A549 (cell line): ENCODE data around the gene PEX14. TPM values are rescaled to one million over a fixed set of nuclear protein-coding genes. Genes with fewer than 3 reads are reported as not detected.

Experiments
- ATAC-seq, 2 experiments: fragments of 200-7000 bp in 1 of 2; fragments of >200 bp in 1 of 2; cut with Nextera tagmentation in 1 of 2; cut with Tn5 transposase in 1 of 2; 3 replicates each; pipeline versions ENCODE4 v1.8.0 to v1.9.1; 2018 to 2020; ENCODE audit warnings: mild to moderate bottlenecking in 1 of 2, moderate library complexity in 1 of 2
- CTCF ChIA-PET: fragments of 300-600 bp; sonication (Branson Sonifier 250); formaldehyde crosslinking; extraction: SDS; loops from one replicate; lab custom pipeline; 2021; ENCODE audit warnings: antibody characterized with exemption, inconsistent platforms; lab: Yijun Ruan, JAX
- POLR2A ChIA-PET: fragments of 350-600 bp; formaldehyde crosslinking; extraction: SDS; loops from one replicate; lab custom pipeline; 2021; ENCODE audit warnings: antibody characterized with exemption, inconsistent platforms; lab: Yijun Ruan, JAX
- DNase-seq, 2 experiments: peaks; one replicate each; pipeline versions ENCODE4 v3.0.0 to v3.0.0-alpha.2; 2011 to 2016; ENCODE audit warnings: low read depth in 1 of 2, low spot score in 1 of 2
- FAIRE-seq: peaks from 2 replicates; lab custom pipeline; 2011; peaks lifted over from hg19 to GRCh38; lab: Jason Lieb, UNC
- H3K27ac ChIP-seq, 2 experiments: fragments of >200 bp; sonication (Bioruptor Twin); formaldehyde crosslinking; 3 replicates each; pipeline ENCODE4 v1.5.1; 2016 to 2017
- H3K4me1 ChIP-seq: fragments of >200 bp; sonication (Bioruptor Twin); formaldehyde crosslinking; 3 replicates; pipeline ENCODE4 v1.6.1; 2016
- H3K4me2 ChIP-seq: fragments of >200 bp; sonication (Bioruptor Twin); formaldehyde crosslinking; 3 replicates; pipeline ENCODE4 v1.6.1; 2016
- H3K4me3 ChIP-seq: fragments of >200 bp; sonication (Bioruptor Twin); formaldehyde crosslinking; 3 replicates; pipeline ENCODE4 v1.5.1; 2016
- H3K9me3 ChIP-seq: fragments of >200 bp; sonication (Bioruptor Twin); formaldehyde crosslinking; 3 replicates; pipeline ENCODE4 v1.6.1; 2016
- BHLHE40 ChIP-seq: IDR thresholded peaks from 2 replicates; pipeline ENCODE4 v1.6.1; 2012; ENCODE audit warnings: low read depth, low read length, inconsistent platforms
- CBX8 ChIP-seq: fragments of 200-600 bp; sonication (generic); IDR thresholded peaks from 2 replicates; pipeline ENCODE4 v1.6.1; 2016
- CEBPB ChIP-seq, 2 experiments: fragments of >200 bp in 1 of 2; sonication (Bioruptor Twin) in 1 of 2; formaldehyde crosslinking in 1 of 2; IDR thresholded peaks; 2 replicates each; pipeline ENCODE4 v1.6.1; 2012 to 2016
- CHD4 ChIP-seq: fragments of 200-600 bp; sonication (generic); IDR thresholded peaks from 2 replicates; pipeline ENCODE4 v1.6.1; 2016; ENCODE audit warnings: antibody characterized with exemption, mild to moderate bottlenecking, borderline replicate concordance
- FOSB ChIP-seq: fragments of 250-450 bp; sonication (Bioruptor Pico); IDR thresholded peaks from 2 replicates; pipeline ENCODE4 v1.5.0; 2020; ENCODE audit warnings: mild to moderate bottlenecking, moderate library complexity
- FOSL2 ChIP-seq, 2 experiments: fragments of 450-650 bp in 1 of 2; fragments of >200 bp in 1 of 2; sonication (Bioruptor Twin) in 1 of 2; formaldehyde crosslinking; IDR thresholded peaks; 2 replicates each; pipeline versions ENCODE4 v1.5.0 to v1.6.1; 2016 to 2020; ENCODE audit warnings: mild to moderate bottlenecking in 1 of 2, moderate library complexity in 1 of 2
- FOXS1 ChIP-seq: fragments of 250-450 bp; sonication (Bioruptor Pico); IDR thresholded peaks from 2 replicates; pipeline ENCODE4 v1.5.0; 2020; ENCODE audit warnings: mild to moderate bottlenecking, moderate library complexity
- HOXA7 ChIP-seq: fragments of 250-450 bp; sonication (Bioruptor Pico); IDR thresholded peaks from 2 replicates; pipeline ENCODE4 v1.5.0; 2020; ENCODE audit warnings: mild to moderate bottlenecking, moderate library complexity
- KDM5A ChIP-seq: fragments of 200-600 bp; sonication (generic); IDR thresholded peaks from 2 replicates; pipeline ENCODE4 v1.6.1; 2016; ENCODE audit warnings: antibody characterized with exemption, mild to moderate bottlenecking
- MAZ ChIP-seq: fragments of 150-350 bp; IDR thresholded peaks from 2 replicates; pipeline ENCODE4 v1.6.1; 2014; ENCODE audit warnings: antibody characterized with exemption, low read depth, low read length, borderline replicate concordance
- POLR2A ChIP-seq: IDR thresholded peaks from 2 replicates; pipeline ENCODE4 v1.6.1; 2012; ENCODE audit warnings: mild to moderate bottlenecking, low read length
- RNF2 ChIP-seq: fragments of 200-600 bp; sonication (generic); IDR thresholded peaks from 2 replicates; pipeline ENCODE4 v1.6.1; 2016; ENCODE audit warnings: low read depth, mild to moderate bottlenecking, antibody characterized with exemption, moderate library complexity, borderline replicate concordance
- WGBS: methylation state at CpG from one replicate; pipeline ENCODE4 v1.1.6; 2017; ENCODE audit errors: missing lambda C conversion rate; 5-methylcytosine and 5-hydroxymethylcytosine counted together
- polyA plus RNA-seq, 4 experiments: library from polyadenylated mRNA; depleted of rRNA in 3 of 4; stranded (reverse); fragments of >200 nt; fragmentation: RNase III in 1 of 4; extraction: RNeasy Plus Mini Kit Qiagen cat#74134 plus additional on column Dnase treatment in 1 of 4; gene quantifications; 2 replicates in 3 of 4; 3 replicates in 1 of 4; pipeline ENCODE4 v1.2.3, GENCODE V29; 2011 to 2017
- TF ChIP-seq, protein P1 (sequence below): IDR thresholded peaks from 2 replicates; pipeline ENCODE4 v1.6.1; 2012
- TF ChIP-seq, protein P2 (sequence below): fragments of >200 bp; sonication (Bioruptor Twin); formaldehyde crosslinking; IDR thresholded peaks from 2 replicates; pipeline ENCODE4 v1.6.1; 2016
- TF ChIP-seq, protein P3 (sequence below): fragments of >200 bp; sonication (Bioruptor Twin); formaldehyde crosslinking; IDR thresholded peaks from 3 replicates; pipeline ENCODE4 v1.5.1; 2016
- TF ChIP-seq, protein P4 (sequence below): IDR thresholded peaks from 2 replicates; pipeline ENCODE4 v1.6.1; 2012
- TF ChIP-seq, protein P5 (sequence below): fragments of 250-450 bp; sonication (Bioruptor Pico); IDR thresholded peaks from 2 replicates; pipeline ENCODE4 v1.5.0; 2020; ENCODE audit warnings: low read depth, mild to moderate bottlenecking, moderate library complexity
- TF ChIP-seq, protein P6 (sequence below): fragments of >200 bp; sonication (Bioruptor Twin); formaldehyde crosslinking; IDR thresholded peaks from 3 replicates; pipeline ENCODE4 v1.6.1; 2016
- TF ChIP-seq, protein P7 (sequence below): fragments of 150-350 bp; IDR thresholded peaks from 2 replicates; pipeline ENCODE4 v1.6.1; 2014; ENCODE audit warnings: low read depth, mild to moderate bottlenecking, low read length
- TF ChIP-seq, protein P8 (sequence below): IDR thresholded peaks from 2 replicates; pipeline ENCODE4 v1.6.1; 2012; ENCODE audit warnings: low read depth, borderline replicate concordance
- TF ChIP-seq, protein P9 (sequence below): fragments of 200-600 bp; sonication (generic); IDR thresholded peaks from 2 replicates; pipeline ENCODE4 v1.6.1; 2016; ENCODE audit warnings: antibody characterized with exemption, mild to moderate bottlenecking, moderate library complexity

Gene PEX14
- polyA plus RNA-seq, 2 of the 4 experiments (the other 2 are of a cell fraction): 7.7 to 15.0 TPM

DNA sequence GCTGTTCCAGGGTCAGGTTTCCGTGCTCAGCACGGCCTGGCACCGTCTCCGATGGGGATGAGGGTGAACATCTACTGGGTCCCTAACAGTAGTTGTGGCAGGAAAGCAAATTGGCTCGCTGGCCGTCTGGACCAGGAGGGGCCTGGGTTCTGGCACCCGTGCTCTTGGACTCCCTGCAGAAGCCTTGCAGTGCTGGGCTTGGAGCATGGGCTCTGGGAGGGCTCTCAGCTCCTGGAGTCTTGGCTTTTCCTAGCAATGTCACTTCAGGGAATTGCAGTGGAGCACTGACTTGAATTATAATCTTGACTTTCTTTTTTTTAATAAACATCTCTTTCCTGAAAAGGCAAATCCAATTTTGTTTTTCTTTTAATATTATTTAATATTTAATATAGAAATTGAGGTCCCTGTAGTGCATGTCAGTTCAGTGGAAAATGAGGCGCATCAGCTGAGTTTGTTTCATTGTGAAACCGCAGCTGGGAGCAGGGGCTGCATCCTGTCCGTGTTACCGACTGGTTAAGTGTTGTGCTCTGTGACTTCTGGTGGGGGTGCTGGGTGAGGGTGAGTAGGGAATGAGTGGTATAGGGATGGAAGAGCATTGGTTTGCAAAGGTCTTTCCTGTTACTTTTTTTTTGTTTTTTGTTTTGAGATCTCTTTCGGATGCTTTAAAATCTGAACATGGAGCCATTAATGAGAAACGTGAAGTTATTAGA lies 64.1 kb downstream of the PEX14 start:
- TF ChIP-seq, protein P1, sequence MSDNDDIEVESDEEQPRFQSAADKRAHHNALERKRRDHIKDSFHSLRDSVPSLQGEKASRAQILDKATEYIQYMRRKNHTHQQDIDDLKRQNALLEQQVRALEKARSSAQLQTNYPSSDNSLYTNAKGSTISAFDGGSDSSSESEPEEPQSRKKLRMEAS: no peak
- TF ChIP-seq, all 56 proteins: peak for 0
- no peak overlapping the region for H3K4me3 ChIP-seq
- H3K4me2 ChIP-seq: no peak overlapping the region
- WGBS: 90% methylated on average over 13 of the region's 13 CpGs
- H3K27ac ChIP-seq: no peak overlapping the region
- no peak for DNase-seq
- ChIA-PET POLR2A (no interaction called here), CTCF (interaction anchor here (0.7 kb wide), 1 partner anchor 13 kb away, joined by 3 read pairs; no protein-coding TSS in a partner anchor)
- no peaks in the 10 kb centered on the region for H3K4me1 ChIP-seq
- FAIRE-seq: no peak
- H3K9me3 ChIP-seq: no peaks in the 10 kb centered on the region
- no peak for ATAC-seq

DNA sequence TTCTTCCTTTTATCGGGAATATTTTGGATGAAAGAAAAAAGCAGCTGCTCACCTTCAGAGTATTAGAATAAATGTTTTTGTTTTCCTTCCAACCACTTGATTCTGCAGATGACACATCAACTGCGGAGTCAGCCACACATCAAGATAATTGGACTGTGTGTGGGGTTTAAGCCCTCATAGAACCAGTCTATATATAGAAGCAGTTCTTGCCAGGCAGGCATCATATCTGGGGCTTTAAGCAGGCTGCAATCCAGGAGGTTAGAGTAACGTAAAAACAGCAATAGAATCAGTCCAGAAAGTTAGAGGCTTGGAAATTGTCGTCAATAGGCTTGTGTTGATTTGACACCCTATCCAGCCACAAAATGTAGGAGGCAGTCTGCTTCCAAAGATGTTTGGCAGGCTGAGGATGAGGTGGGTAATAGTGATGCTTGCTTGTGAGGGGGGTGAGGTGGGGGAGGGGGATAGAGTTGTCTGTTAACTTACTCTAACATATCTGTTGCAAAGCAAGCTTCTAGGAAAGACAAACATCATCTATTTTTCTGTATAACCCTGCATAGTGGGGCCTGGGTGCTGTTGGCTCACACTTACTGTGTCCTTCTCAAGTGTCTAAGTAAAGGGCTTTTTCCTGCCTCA lies 64.8 kb downstream of the PEX14 start:
- H3K27ac ChIP-seq: no peak overlapping the region
- DNase-seq (no peak), FAIRE-seq (no peak), ATAC-seq (no peak)
- 91% methylated on average over 4 of the region's 4 CpGs for WGBS
- TF ChIP-seq FOXS1 (CRISPR knock-in tag) (no peak), FOSL2 (IDR thresholded peaks at IDR 0.05) (no peak), FOSL2 (CRISPR knock-in tag; IDR thresholded peaks at IDR 0.05) (no peak), BHLHE40 (no peak), CEBPB (IDR thresholded peaks at IDR 0.05) (no peak), KDM5A (no peak), MAZ (no peak), CBX8 (no peak), CHD4 (no peak), HOXA7 (CRISPR knock-in tag) (no peak), POLR2A (no peak), FOSB (no peak), RNF2 (no peak)
- TF ChIP-seq, protein P2, sequence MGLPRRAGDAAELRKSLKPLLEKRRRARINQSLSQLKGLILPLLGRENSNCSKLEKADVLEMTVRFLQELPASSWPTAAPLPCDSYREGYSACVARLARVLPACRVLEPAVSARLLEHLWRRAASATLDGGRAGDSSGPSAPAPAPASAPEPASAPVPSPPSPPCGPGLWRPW: no peak
- TF ChIP-seq, protein P3, sequence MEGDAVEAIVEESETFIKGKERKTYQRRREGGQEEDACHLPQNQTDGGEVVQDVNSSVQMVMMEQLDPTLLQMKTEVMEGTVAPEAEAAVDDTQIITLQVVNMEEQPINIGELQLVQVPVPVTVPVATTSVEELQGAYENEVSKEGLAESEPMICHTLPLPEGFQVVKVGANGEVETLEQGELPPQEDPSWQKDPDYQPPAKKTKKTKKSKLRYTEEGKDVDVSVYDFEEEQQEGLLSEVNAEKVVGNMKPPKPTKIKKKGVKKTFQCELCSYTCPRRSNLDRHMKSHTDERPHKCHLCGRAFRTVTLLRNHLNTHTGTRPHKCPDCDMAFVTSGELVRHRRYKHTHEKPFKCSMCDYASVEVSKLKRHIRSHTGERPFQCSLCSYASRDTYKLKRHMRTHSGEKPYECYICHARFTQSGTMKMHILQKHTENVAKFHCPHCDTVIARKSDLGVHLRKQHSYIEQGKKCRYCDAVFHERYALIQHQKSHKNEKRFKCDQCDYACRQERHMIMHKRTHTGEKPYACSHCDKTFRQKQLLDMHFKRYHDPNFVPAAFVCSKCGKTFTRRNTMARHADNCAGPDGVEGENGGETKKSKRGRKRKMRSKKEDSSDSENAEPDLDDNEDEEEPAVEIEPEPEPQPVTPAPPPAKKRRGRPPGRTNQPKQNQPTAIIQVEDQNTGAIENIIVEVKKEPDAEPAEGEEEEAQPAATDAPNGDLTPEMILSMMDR: no peak
- TF ChIP-seq, protein P4, sequence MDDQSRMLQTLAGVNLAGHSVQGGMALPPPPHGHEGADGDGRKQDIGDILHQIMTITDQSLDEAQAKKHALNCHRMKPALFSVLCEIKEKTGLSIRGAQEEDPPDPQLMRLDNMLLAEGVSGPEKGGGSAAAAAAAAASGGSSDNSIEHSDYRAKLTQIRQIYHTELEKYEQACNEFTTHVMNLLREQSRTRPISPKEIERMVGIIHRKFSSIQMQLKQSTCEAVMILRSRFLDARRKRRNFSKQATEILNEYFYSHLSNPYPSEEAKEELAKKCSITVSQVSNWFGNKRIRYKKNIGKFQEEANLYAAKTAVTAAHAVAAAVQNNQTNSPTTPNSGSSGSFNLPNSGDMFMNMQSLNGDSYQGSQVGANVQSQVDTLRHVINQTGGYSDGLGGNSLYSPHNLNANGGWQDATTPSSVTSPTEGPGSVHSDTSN: no peak
- TF ChIP-seq, protein P5, sequence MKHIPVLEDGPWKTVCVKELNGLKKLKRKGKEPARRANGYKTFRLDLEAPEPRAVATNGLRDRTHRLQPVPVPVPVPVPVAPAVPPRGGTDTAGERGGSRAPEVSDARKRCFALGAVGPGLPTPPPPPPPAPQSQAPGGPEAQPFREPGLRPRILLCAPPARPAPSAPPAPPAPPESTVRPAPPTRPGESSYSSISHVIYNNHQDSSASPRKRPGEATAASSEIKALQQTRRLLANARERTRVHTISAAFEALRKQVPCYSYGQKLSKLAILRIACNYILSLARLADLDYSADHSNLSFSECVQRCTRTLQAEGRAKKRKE (CRISPR knock-in tag): no peak
- TF ChIP-seq, protein P6, sequence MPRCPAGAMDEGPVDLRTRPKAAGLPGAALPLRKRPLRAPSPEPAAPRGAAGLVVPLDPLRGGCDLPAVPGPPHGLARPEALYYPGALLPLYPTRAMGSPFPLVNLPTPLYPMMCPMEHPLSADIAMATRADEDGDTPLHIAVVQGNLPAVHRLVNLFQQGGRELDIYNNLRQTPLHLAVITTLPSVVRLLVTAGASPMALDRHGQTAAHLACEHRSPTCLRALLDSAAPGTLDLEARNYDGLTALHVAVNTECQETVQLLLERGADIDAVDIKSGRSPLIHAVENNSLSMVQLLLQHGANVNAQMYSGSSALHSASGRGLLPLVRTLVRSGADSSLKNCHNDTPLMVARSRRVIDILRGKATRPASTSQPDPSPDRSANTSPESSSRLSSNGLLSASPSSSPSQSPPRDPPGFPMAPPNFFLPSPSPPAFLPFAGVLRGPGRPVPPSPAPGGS: no peak
- TF ChIP-seq, protein P7, sequence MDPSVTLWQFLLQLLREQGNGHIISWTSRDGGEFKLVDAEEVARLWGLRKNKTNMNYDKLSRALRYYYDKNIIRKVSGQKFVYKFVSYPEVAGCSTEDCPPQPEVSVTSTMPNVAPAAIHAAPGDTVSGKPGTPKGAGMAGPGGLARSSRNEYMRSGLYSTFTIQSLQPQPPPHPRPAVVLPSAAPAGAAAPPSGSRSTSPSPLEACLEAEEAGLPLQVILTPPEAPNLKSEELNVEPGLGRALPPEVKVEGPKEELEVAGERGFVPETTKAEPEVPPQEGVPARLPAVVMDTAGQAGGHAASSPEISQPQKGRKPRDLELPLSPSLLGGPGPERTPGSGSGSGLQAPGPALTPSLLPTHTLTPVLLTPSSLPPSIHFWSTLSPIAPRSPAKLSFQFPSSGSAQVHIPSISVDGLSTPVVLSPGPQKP: no peak
- TF ChIP-seq, protein P8, sequence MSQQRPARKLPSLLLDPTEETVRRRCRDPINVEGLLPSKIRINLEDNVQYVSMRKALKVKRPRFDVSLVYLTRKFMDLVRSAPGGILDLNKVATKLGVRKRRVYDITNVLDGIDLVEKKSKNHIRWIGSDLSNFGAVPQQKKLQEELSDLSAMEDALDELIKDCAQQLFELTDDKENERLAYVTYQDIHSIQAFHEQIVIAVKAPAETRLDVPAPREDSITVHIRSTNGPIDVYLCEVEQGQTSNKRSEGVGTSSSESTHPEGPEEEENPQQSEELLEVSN: no peak
- TF ChIP-seq, protein P9, sequence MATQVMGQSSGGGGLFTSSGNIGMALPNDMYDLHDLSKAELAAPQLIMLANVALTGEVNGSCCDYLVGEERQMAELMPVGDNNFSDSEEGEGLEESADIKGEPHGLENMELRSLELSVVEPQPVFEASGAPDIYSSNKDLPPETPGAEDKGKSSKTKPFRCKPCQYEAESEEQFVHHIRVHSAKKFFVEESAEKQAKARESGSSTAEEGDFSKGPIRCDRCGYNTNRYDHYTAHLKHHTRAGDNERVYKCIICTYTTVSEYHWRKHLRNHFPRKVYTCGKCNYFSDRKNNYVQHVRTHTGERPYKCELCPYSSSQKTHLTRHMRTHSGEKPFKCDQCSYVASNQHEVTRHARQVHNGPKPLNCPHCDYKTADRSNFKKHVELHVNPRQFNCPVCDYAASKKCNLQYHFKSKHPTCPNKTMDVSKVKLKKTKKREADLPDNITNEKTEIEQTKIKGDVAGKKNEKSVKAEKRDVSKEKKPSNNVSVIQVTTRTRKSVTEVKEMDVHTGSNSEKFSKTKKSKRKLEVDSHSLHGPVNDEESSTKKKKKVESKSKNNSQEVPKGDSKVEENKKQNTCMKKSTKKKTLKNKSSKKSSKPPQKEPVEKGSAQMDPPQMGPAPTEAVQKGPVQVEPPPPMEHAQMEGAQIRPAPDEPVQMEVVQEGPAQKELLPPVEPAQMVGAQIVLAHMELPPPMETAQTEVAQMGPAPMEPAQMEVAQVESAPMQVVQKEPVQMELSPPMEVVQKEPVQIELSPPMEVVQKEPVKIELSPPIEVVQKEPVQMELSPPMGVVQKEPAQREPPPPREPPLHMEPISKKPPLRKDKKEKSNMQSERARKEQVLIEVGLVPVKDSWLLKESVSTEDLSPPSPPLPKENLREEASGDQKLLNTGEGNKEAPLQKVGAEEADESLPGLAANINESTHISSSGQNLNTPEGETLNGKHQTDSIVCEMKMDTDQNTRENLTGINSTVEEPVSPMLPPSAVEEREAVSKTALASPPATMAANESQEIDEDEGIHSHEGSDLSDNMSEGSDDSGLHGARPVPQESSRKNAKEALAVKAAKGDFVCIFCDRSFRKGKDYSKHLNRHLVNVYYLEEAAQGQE: no peak
- no peaks in the 10 kb centered on the region for H3K9me3 ChIP-seq
- H3K4me2 ChIP-seq: no peak overlapping the region
- POLR2A ChIA-PET: no interaction called here
- CTCF ChIA-PET: no interaction called here
- no peaks in the 10 kb centered on the region for H3K4me1 ChIP-seq
- no peak overlapping the region for H3K4me3 ChIP-seq
